Activated naive CD8-positive, alpha-beta T cell treated with anti-CD3 and anti-CD28 coated beads, Interleukin-2, amount 50 U/mL, for 16 hours (primary cell): ENCODE results near the gene VTI1A.

Experiments used
- DNase-seq: peaks from one replicate; pipeline ENCODE4 v3.0.0-alpha.2; 2020; ENCODE audit warnings: low read depth, low spot score

VTI1A gene

DNA sequence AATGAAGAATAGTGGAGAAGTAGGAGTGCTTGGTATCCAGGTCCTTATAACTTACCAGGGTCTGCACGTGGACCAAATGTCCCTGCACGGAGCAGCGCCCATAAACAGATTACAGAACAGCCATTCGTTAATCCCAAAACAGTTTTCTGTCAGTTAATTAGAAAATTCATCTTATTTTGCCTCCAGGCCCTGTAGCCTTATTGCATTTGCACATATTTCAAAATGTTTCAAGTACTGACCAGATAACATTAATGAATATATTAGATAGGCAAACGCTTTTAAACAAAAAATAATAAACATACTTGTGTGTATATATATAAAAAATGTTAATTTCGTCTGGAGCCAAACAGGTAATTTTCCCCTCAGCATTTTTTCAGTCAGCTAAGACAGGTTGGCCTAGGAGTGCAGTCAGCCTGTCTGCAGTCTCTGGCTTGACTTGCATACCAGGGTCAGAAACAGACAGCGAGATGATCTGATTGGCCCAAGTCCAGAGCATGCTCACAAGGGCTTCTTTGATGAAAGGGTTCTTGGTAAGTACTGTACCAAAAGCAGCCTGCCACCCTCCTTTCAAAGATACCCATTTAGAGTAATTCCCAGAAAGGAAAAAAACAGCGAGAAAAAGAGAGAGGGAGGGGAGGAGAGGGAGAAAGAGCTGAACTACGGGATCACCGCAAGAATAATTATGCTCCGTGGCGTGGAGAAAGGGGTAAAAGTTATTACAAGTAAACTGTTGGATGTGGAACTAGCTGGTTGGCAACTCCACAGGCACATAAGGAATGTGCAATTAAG lies 308.6 kb downstream of the VTI1A start:
- no peak for DNase-seq

DNA sequence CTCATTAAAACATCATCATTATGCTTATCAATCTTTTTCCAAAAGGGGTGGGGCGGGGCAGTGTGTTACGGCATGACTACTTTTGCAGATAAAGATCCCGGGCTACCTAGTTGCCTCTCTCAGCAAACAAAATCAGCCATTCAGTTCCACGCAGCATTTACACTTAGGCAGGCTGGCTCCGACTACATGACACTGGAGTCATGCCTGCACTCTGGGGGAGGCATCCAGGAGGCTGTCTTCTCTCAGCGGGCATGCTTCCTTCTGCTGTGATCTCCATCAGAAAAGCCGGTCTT lies 309.2 kb downstream of the VTI1A start:
- no peak for DNase-seq

DNA sequence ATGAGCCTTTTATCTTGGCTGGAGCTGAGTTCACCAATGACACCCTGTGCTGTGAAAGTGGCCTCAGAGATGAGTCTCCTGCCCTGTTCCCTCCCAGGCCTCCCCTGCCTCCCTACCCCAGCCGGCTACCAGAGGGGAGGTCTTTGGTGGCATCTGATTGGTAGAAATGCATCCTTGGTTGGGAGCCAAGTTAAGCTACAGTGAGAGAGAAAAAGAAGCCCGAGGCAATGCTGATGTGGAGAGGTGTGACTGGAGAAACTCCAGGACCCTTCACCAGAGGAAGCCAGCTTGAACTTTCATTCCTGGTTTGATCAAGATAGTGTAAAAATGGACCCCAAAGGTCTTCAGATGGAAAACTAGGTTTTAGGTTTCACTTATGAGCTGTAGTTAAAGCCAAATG lies 311.9 kb downstream of the VTI1A start:
- DNase-seq: no peak

DNA sequence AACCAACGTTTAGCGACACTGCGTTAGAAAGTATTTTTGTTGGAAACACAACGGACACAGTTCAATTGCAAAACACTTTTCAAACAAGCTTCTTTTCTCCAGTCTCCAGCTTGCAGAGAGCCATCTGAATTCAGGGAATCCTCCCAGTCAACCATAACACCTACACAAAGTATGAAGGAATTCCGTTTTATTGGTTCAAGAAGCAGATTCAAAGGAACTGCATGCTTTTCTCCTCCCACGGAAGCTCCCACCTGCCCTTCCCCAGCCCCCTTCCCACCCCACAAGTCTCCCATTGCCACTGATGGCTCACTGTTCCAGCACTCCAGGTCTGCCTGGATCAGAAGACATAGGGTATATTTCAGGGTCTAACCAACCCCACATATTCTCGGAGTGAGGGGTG lies 312.5 kb downstream of the VTI1A start:
- DNase-seq: no peak

DNA sequence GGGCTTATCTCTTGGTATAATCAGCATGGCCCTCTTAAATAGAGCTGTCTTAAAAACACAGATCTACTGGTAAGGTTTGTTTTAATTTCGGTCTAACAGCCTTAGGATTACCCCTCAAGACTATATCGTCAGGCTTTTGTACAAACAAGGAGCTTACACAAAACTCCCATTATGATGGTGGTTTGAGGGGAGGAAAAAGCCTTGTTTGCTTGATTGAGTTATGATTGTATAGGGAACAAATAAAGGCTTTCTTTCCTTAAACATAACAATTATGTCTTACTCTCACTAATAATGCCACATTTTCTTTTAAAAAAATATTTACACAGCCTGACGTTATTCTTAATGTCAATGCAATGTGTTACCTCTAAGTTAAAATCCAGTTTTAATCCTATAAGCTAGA lies 314.2 kb downstream of the VTI1A start:
- no peak for DNase-seq

DNA sequence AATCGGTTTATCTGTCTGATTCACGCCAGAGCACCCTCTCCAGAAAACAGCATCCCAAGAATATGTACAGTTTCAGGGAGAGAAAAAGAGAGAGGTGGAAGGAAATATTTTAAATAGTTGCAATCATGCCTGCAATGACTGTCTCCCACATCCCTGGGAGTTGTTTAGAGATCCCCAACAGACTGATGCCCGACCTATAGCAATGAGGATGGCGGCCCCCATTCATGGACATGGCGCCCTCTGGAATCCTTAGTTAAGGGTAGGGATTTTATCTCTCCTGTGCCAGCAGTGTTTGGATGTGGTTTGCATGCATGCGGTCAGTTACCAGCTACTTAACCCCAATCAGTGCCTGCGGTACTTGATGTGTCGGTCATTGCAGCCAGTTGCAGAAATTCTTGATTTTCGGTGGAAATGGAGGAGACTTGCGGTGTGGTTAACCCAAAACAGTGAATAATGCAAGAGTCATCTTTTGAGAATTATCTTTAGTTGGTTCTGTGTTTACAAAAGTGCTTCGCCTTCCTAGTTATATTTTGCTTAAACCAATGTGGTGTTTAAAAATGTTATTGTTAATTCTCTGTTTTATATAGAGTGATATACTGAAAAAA lies 317.0 kb downstream of the VTI1A start:
- no peak for DNase-seq

DNA sequence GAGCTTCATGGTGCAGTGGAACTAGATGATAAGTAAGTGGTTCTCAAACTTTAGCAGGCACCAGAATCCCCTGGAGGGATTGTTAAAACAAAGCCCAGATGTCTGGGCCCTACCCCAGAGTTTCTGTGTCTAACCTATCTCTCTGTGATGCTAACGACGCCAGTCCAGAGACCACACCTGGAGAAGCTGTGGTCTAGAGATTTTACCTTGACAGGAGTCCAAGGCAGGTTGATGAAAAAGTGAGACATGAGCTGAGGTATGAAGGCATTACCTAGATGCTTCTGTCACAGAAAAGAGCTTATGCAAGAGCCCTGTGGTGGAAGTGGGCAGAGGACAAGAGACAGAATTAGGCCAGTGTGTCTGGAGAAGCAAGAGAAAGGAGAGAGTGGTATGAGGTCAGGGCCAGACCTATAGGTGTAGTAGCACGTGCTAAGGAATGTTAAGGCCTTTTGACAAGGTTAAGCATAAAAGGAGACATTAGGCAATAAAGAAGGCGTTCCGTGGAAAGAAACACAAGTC lies 318.8 kb downstream of the VTI1A start:
- no peak for DNase-seq

DNA sequence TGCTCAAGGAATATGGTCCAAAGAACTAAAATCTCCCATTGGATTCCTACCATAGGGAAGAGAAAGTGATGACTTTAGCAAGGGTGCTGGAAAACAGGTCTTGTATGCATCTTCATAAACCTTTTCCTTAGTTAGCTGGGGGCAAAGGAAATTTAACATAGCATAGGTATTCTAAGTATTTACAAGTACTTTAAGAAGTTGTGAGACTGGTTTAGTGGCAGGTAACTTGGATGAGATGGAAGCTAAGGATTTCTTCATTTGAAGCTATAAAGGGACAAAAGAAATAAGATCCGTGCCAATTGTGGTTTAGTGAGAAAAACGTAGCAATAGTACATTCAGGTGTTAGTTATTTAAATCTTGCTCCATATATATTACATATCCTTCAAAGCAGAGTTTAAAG lies 319.6 kb downstream of the VTI1A start:
- DNase-seq: no peak

DNA sequence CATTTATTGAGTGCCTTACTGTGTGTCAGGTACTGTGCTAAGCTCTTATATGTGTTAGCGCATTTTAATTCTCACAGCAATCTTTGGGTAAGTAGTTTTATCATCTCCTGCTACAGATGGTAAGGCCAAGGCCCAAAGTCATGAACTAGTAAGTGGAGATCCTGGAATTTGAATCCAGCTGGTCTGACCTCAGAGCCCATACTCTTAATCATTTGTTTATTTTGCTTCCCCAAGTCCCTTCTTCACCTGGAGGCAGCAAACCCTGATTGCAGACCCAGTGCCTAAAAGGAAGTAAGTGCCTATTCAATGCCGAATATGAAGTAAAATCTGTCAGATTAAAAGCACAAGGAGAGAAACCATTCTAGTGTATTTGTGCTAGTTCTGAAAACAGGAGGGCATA lies 320.1 kb downstream of the VTI1A start:
- no peak for DNase-seq

DNA sequence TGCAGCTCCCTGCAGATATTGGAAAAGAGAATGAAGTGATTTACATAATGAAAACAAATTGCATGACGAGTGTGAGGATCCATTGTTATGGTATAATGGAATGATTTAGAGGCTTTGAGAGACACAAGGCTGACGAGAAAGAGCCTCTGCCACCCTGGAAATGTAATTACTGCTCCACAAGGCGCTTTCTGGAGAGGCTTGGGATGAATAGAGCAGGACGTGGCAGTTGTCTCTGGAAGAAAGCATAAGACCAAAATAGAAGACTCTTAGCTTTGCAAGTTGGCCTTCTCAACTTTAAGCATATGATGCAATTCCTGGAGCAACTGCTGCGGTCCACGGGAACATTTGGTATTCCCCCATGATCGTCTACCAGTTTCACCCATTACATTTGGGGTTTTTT lies 321.1 kb downstream of the VTI1A start:
- no peak for DNase-seq

DNA sequence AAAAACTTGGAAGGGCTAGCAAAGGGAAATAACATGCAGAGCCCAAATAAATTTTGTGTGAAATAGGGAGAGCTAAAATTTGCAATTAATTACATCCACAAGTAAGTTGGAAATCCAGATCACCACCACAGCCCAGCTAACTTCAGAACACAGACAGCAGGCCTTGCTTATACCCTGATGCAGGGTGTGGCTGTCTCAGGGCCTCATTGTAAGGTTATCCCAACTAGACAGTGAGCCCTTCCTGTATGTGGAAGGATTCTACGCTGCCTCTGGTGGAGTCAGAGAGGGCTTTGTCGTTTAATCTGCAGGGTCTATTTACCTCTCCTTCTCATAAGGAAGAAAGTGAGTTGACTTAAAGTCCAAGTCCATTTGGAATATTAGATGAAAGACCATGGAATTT lies 322.1 kb downstream of the VTI1A start:
- no peak for DNase-seq

DNA sequence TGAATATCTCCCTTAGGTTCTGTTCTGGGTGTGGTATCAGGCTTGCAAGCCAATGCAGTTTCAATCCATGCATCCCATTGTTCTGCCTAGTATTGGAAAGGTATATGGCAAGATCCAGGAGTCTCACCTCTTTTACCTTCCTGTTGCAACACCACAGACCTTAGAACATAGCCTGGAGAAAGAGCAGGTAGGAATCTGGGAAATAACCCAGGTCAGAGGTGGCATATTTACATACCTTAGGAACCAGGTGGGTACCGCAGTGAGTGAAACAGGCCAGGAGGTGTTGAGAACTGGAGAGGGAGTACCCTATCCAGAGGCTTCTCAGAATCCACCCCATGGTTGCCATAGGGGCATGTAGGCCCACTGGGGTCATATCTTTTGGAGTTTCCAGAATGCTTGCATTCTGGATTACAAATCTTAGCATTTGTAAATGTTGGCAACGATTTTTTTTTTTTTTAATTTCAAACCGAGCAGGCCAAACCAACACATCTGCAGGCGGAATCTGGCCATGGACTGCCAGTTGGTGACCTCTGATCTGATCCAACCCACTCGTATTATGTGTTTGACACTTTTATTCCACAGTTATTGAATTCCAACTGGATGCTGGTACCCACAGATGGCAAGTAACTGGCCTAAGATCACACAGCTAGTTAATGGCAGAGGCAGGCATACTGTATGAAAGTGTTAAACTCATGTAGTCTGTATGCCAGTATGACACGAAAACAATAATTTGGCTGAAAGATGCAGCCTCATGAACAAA lies 322.8 kb downstream of the VTI1A start:
- no peak for DNase-seq

DNA sequence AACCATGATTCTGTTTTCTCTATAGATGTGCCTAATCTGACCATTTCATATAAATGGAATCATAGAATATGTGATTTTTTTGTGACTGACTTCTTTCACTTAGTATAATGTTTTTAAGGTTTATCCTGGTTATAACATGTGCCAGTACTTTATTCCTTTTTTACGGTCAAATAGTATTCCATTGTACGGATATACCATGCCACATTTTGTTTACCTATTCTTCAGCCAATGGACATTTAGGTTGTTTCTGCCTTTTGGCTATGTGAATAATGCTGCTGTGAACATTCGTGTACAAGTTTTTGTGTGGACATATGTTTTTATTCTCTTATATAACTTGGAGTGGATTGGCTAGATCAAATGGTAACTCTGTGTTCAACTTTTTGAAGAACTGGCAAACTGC lies 324.7 kb downstream of the VTI1A start:
- no peak for DNase-seq

DNA sequence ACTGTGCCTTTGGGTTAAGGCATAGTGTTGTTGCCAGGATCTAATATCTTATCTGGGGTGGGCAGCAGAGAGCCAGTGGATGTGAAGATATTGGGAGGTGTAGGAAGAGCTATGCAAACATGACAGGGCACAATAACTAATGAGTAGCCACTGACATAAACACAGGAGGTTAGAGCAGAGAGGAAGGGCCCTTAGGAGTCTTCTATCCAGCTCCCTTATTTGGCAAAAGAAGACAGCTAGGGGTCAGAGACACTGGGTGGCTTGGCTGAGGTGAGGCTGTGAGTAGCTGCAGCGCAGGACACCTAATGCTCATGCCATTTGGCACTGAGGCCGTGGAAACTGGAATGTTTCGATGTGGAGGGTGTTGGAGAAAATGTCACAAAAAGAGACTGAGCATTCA lies 326.8 kb downstream of the VTI1A start:
- DNase-seq: no peak

DNA sequence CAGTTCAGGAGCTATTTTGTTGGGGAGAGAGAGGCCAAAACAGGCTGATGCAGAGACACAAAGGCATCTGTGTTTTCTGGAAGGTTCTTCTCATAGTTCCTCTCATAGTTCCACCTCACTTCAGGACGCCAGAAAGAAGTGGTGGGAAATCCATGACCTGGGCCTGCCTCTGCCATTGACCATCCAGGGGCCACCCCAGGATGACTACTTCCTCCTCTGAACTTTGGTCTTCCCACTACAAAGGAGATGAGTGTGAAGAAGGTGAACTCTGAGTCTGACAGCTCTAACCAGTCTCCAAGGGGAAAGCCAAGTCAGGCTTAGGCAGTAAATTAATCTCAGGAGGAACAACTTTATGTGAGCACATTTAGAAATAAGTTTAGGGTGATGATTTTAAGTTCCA lies 327.2 kb downstream of the VTI1A start:
- no peak for DNase-seq

DNA sequence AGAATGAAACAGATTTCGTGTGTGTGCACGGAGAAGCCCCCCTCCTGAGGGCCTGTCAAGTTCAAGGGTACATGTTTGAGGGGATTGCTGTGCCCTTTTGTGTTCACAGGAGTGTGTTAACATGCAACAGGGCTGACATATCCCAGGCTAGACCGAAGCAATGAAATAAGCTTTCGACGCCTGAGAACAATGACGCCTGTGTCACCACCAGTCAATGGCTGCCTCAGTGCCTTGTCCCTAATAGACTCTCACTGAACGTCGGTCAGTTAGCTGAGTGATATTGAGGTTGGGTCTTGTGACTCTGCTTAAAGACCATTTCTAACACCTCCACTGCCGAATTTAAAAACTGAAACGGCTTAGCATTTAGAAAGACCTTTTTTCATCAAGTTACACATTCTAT lies 327.8 kb downstream of the VTI1A start:
- DNase-seq: no peak

DNA sequence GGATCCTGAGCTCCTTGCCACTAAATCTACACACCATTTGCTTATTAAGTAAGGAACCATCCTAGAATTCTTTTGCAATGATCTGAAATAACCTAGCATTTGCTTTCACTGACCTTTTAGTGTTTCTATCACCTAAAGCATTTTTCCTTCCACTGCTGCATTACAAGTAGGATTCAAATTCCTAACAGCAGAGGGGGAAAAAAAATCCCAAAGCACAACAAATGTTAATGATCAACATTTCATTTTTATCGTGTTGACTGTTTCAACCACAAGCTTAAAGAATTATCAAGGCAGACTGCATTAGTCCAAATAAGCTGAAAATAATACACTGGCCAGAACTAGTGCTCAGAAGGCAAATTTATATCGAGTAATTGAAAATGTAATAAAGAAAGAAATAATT lies 328.4 kb downstream of the VTI1A start:
- no peak for DNase-seq

DNA sequence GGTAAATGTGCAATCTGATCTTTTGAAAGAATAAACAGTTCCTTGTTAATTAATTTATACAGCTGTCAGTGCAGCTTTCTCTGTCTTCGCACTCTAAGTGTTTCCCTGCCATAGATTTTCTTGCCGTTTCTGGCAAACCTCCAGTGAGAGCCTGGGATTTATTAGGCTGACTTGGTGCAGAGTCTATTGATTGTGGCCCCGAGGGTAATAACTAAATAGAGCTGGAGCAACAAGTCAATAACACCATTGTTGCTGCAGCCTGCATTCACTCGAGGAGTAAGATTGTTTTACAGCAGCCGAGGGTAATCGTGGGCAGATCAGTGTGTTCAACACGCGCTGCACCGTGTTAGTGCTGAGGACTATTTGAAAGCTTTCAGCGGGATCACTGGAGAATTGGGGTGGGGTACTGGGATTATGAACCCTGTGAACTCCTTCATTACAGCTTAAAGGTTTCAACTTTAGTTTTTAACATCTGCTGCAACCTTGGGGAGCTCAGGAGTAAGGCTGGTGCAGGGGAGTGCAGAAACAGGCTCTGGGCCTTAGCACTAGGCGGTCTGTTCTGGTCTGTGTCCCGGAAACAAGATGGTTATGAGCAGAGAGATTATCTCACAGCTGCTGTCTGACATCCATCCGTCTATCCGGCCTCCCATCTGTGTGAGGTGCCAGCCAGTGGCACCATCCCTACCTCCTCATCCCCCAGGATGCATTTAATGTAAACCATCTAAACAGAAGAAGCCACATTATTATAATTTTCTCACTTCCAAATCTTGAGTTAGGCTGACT lies 329.1 kb downstream of the VTI1A start:
- no peak for DNase-seq

DNA sequence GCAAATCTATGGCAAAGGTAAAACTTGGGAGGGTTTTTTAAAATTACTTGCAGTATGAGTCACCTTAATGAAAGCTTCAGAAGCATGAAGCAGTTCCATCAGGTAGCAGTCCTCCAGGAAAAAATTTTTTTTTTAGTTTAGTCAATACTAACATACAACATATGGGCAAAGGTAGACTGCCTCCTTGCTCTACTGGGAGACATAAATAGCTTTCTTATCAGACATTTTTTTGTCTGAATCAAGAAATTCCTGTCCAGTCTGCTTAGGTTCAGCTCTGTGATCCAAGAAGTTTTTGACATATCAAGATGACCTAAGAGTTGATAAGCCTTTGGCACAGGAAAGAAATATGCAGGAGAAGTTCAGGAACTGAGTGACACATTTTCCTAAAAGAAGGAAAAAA lies 331.6 kb downstream of the VTI1A start:
- no peak for DNase-seq

DNA sequence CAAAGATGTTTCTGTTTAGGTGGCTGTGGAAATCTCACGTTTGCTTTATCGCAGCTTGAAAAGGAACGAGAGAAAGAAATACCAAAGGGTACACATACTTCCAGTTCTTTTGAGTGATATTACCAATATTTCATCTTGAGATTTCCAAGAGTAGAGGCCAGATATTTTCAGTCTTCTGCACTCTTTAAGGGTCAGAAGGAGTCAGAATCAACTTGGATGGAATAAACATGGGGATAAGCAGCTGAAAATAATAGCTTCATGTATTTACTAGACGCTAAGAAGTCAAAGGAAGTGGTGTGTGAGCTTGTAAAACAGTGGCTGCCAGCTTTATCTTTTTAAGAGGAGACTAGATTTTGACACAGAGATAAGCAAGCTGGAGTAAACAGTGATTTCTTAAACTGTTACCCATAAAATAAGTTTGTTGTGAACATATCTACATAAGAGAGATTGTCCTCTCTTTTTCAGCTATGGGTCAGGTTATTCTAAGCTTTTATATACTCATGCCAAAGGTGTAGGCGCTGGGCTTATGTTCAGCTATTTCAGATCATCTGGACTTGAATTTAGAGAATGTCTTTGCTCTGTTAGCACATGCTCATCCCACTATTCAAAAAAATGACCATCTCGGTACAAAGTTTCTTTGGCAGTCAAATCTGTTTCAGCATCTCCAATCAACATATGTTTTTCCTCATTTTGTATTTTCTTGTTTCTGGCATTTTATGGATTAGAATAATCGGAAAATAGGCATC lies 332.2 kb downstream of the VTI1A start:
- DNase-seq: no peak

DNA sequence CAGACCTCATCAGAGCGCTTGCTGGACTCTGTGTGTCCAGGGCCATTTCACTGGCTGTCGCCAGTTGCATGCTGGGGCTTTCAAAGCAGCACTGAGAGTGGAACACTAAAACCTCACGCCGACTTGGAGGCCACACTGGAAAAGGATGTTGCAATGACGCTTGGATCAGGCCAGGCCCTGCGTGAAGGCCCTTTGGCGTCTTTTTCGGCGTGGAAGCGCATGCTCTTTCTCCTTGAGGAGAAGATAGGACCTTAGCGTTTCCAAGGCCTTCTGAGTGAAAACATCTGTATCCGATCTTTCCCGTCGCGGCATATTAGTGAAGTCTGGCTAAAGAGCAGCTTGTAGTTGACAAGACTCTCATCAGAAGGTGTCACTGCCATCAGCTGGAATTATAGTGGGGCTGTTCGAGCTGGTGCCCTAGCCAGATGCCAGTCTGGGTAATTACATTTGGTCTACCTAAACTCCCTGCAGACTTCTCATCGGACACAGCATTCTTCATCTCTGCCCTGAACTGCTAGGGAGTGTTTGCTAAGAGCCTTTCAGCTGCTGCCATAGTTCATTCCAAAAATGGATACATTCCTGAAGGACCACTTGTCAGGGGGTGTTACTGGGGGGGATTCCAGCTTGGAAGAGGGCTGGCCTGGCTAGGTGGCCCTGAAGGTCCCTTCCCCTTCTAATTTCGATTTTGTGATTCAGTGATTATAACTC lies 335.3 kb downstream of the VTI1A start:
- DNase-seq: no peak
